ENCODE data around the gene PUM2. TPM values are rescaled to one million over a fixed set of nuclear protein-coding genes. Genes with fewer than 3 reads are reported as not detected.

PUM2 gene
- total RNA-seq, 6 experiments from 2014 or later: 60.3 to 69.0 (median 64.8) TPM

GRCh38 chr2:20211420-20211819 lies 139.2 kb downstream of the PUM2 start:
- H3K27me3 Mint-ChIP-seq (ENCODE audit: insufficient read depth): no peaks in the 10 kb centered on the region; the same call in 1 of the 2 replicates

GRCh38 chr2:20210462-20210861 lies 140.2 kb downstream of the PUM2 start:
- Mint-ChIP-seq H3K36me3 (ENCODE audit: low read depth) (no peaks in the 10 kb centered on the region), H3K9me3 (no peaks in the 10 kb centered on the region), H3K27me3 (ENCODE audit: insufficient read depth) (no peaks in the 10 kb centered on the region; the same call in 1 of the 2 replicates), H3K27ac (no peak overlapping the region), H3K4me1 (ENCODE audit: low read depth) (peaks cover 29% of the 10 kb centered on the region), H3K4me3 (no peak overlapping the region)
- no peak for TF ChIP-seq CTCF (IDR thresholded peaks at IDR 0.05)
- no peak for DNase-seq

More at GRCh38 chr2:20211420-20211819, 139.2 kb downstream of the PUM2 start:
- no peak overlapping the region for H3K27ac Mint-ChIP-seq
- H3K4me3 Mint-ChIP-seq: no peak overlapping the region
- TF ChIP-seq CTCF (IDR thresholded peaks at IDR 0.05): no peak
- no peaks in the 10 kb centered on the region for H3K36me3 Mint-ChIP-seq (ENCODE audit: low read depth)
- DNase-seq: no peak
- no peaks in the 10 kb centered on the region for H3K9me3 Mint-ChIP-seq
- H3K4me1 Mint-ChIP-seq (ENCODE audit: low read depth): peaks cover 29% of the 10 kb centered on the region

GRCh38 chr2:20209373-20210109 lies 141.1 kb downstream of the PUM2 start:
- peaks cover 29% of the 10 kb centered on the region for H3K4me1 Mint-ChIP-seq (ENCODE audit: low read depth)
- H3K4me3 Mint-ChIP-seq: no peak overlapping the region
- H3K9me3 Mint-ChIP-seq: no peaks in the 10 kb centered on the region
- H3K36me3 Mint-ChIP-seq (ENCODE audit: low read depth): no peaks in the 10 kb centered on the region
- H3K27me3 Mint-ChIP-seq (ENCODE audit: insufficient read depth): no peaks in the 10 kb centered on the region; the same call in 1 of the 2 replicates
- no peak for DNase-seq
- TF ChIP-seq CTCF (IDR thresholded peaks at IDR 0.05): no peak
- no peak overlapping the region for H3K27ac Mint-ChIP-seq

GRCh38 chr2:20208476-20208859 lies 142.2 kb downstream of the PUM2 start:
- H3K9me3 Mint-ChIP-seq: no peaks in the 10 kb centered on the region
- DNase-seq: peak; percentile 11
- TF ChIP-seq CTCF (IDR thresholded peaks at IDR 0.05): no peak
- peak overlapping the region; percentile 78 for H3K27ac Mint-ChIP-seq
- peaks cover 23% of the 10 kb centered on the region for H3K4me1 Mint-ChIP-seq (ENCODE audit: low read depth)
- no peaks in the 10 kb centered on the region for H3K36me3 Mint-ChIP-seq (ENCODE audit: low read depth)
- no peaks in the 10 kb centered on the region; the same call in 1 of the 2 replicates for H3K27me3 Mint-ChIP-seq (ENCODE audit: insufficient read depth)
- H3K4me3 Mint-ChIP-seq: peak overlapping the region; percentile 50

- DNase-seq: no peak
- no peak overlapping the region for H3K27ac Mint-ChIP-seq
- no peak overlapping the region for H3K4me3 Mint-ChIP-seq
- H3K36me3 Mint-ChIP-seq (ENCODE audit: low read depth): peaks cover 3% of the 10 kb centered on the region; the same call in 1 of the 2 replicates
- no peaks in the 10 kb centered on the region; the same call in 1 of the 2 replicates for H3K27me3 Mint-ChIP-seq (ENCODE audit: insufficient read depth)
- H3K4me1 Mint-ChIP-seq (ENCODE audit: low read depth): peaks cover 23% of the 10 kb centered on the region
- H3K9me3 Mint-ChIP-seq: no peaks in the 10 kb centered on the region
- no peak for TF ChIP-seq CTCF (IDR thresholded peaks at IDR 0.05)
Observed at GRCh38 chr2:20207051-20207450, 143.6 kb downstream of the PUM2 start.
